K562 (cell line): ENCODE measurements around the gene CHCHD6. TPM values are rescaled to one million over a fixed set of nuclear protein-coding genes. Genes with fewer than 3 reads are reported as not detected.

Experiments
- ATAC-seq: fragments of 200-7000 bp; cut with Tn5 transposase; 3 replicates; pipeline ENCODE4 v1.9.1; 2020; ENCODE audit warnings: moderate library complexity
- BruUV-seq: library from RNA; stranded (reverse); fragments of 400-500 nt; replicated peaks from 2 replicates; lab custom pipeline; 2021; lab: Mats Ljungman, UMichigan
- CTCF ChIA-PET: fragments of 300-600 bp; formaldehyde crosslinking; extraction: SDS; loops from one replicate; lab custom pipeline; 2021; ENCODE audit warnings: low intra/inter-chr PET ratio; lab: Yijun Ruan, JAX
- POLR2A ChIA-PET: fragments of 300-600, 350-650 bp; sonication (Branson Sonifier 250); formaldehyde crosslinking; extraction: SDS; loops from one replicate; lab custom pipeline; 2021; ENCODE audit warnings: antibody characterized with exemption, inconsistent platforms; lab: Yijun Ruan, JAX
- DNase-seq, 4 experiments: peaks; one replicate each; pipeline versions ENCODE4 v3.0.0 to v3.0.0-alpha.2; 2011 to 2018; ENCODE audit warnings: low spot score in 3 of 4, mixed read lengths in 3 of 4; ENCODE audit errors: extremely low read depth in 1 of 4
- FAIRE-seq: peaks from 2 replicates; lab custom pipeline; 2011; peaks lifted over from hg19 to GRCh38; lab: Jason Lieb, UNC
- H2AFZ ChIP-seq: 2 replicates; pipeline ENCODE4 v1.6.0; 2011; ENCODE audit warnings: low read depth, low read length, control low read depth, inconsistent platforms
- H3K27ac ChIP-seq: fragments of 200-600 bp; 3 replicates; pipeline ENCODE4 v1.8.0; 2011; ENCODE audit warnings: low read depth, mild to moderate bottlenecking, control low read depth, inconsistent platforms, low read length, moderate library complexity, mixed read lengths; ENCODE audit errors: extremely low read depth
- H3K27me3 ChIP-seq, 2 experiments: fragments of 300-600 bp in 1 of 2; 2 replicates in 1 of 2; 3 replicates in 1 of 2; pipeline versions ENCODE4 v1.6.0 to v1.8.0; 2011; ENCODE audit warnings: inconsistent platforms in 2 of 2, low read length in 2 of 2, mild to moderate bottlenecking in 1 of 2, mixed read lengths in 1 of 2, moderate library complexity in 1 of 2; ENCODE audit not compliant: control insufficient read depth in 2 of 2, insufficient read depth in 2 of 2
- H3K36me3 ChIP-seq: fragments of 300-600 bp; 3 replicates; pipeline ENCODE4 v1.8.0; 2011; ENCODE audit warnings: mild to moderate bottlenecking, low read length, inconsistent platforms; ENCODE audit not compliant: control insufficient read depth, insufficient read depth
- H3K4me1 ChIP-seq, 2 experiments: fragments of 200-600 bp in 1 of 2; replicated peaks in 1 of 2; 2 replicates in 1 of 2; 3 replicates in 1 of 2; pipeline versions ENCODE4 v1.5.1 to v1.8.0; 2011; ENCODE audit warnings: inconsistent platforms in 2 of 2, low read length in 2 of 2, mild to moderate bottlenecking in 1 of 2, mixed read lengths in 1 of 2, moderate library complexity in 1 of 2; ENCODE audit not compliant: control insufficient read depth in 2 of 2, insufficient read depth in 2 of 2
- H3K4me2 ChIP-seq: 2 replicates; pipeline ENCODE4 v1.6.1; 2011; ENCODE audit warnings: low read length, control low read depth, inconsistent platforms, mixed read lengths; ENCODE audit not compliant: insufficient read depth
- H3K4me3 ChIP-seq: fragments of 200-600 bp; sonication (generic), shearing (Covaris generic); 2 replicates; pipeline ENCODE4 v1.5.1; 2016; ENCODE audit warnings: control low read depth, inconsistent platforms
- H3K79me2 ChIP-seq: fragments of 200-600 bp; 3 replicates; pipeline ENCODE4 v1.8.0; 2011; ENCODE audit warnings: low read length, inconsistent platforms; ENCODE audit not compliant: control insufficient read depth, insufficient read depth
- H3K9ac ChIP-seq, 2 experiments: 2 replicates each; pipeline versions ENCODE4 v1.6.0 to v1.6.1; 2011; ENCODE audit warnings: low read depth in 2 of 2, low read length in 2 of 2, control low read depth in 1 of 2, inconsistent platforms in 1 of 2, mild to moderate bottlenecking in 1 of 2, mixed read lengths in 1 of 2; ENCODE audit not compliant: insufficient read depth in 1 of 2
- H3K9me1 ChIP-seq: one replicate; pipeline ENCODE4 v1.6.0; 2011; ENCODE audit warnings: inconsistent platforms, mild to moderate bottlenecking, low read length, moderate library complexity; ENCODE audit not compliant: control insufficient read depth, insufficient read depth
- H3K9me3 ChIP-seq: replicated peaks from 2 replicates; pipeline ENCODE4 v1.5.1; 2011; ENCODE audit warnings: low read depth, low read length, inconsistent platforms; ENCODE audit not compliant: control insufficient read depth, insufficient read depth
- H4K20me1 ChIP-seq: replicated peaks from 2 replicates; pipeline ENCODE4 v1.6.1; 2011; ENCODE audit warnings: low read length, inconsistent platforms, mixed read lengths; ENCODE audit not compliant: control insufficient read depth, insufficient read depth
- CBFA2T3 ChIP-seq: fragments of 450-650 bp; IDR thresholded peaks from 2 replicates; pipeline ENCODE4 v1.6.1; 2017
- EWSR1 ChIP-seq: fragments of 450-650 bp; IDR thresholded peaks from 2 replicates; pipeline ENCODE4 v1.6.1; 2018; ENCODE audit warnings: borderline replicate concordance, mild to moderate bottlenecking, low read depth, moderate library complexity; ENCODE audit not compliant: partially characterized antibody
- FOXK2 ChIP-seq, 2 experiments: fragments of 450-650 bp; IDR thresholded peaks in 1 of 2; conservative IDR thresholded peaks in 1 of 2; 2 replicates each; pipeline ENCODE4 v1.6.1; 2016; ENCODE audit warnings: low read depth in 2 of 2, mild to moderate bottlenecking in 1 of 2
- PHTF2 ChIP-seq: fragments of 250-450 bp; sonication (Bioruptor Pico); IDR thresholded peaks from 2 replicates; pipeline ENCODE4 v1.5.0; 2021; ENCODE audit warnings: mild to moderate bottlenecking
- ZFP36 ChIP-seq: fragments of 150-350 bp; IDR thresholded peaks from 2 replicates; pipeline ENCODE4 v1.6.1; 2018; ENCODE audit warnings: low read length, low read depth; ENCODE audit not compliant: partially characterized antibody
- WGBS: fragments of 100-300 bp; shearing (Covaris generic); methylation state at CpG from one replicate; pipeline ENCODE4 v1.1.6; 2016; ENCODE audit warnings: low coverage, mixed read lengths; ENCODE audit not compliant: insufficient coverage; ENCODE audit errors: missing lambda C conversion rate; 5-methylcytosine and 5-hydroxymethylcytosine counted together
- in situ Hi-C: fragments of 300-500 bp; cut with MboI; formaldehyde crosslinking; loops from 4 replicates; pipeline ENCODE4 v1.15.0; 2018; ENCODE audit warnings: inconsistent platforms, mixed read lengths
- intact Hi-C: fragments of 100-400 bp; cut with micrococcal nuclease; formaldehyde crosslinking; loops from 2 replicates; pipeline ENCODE4 v1.14.2; 2022
- polyA plus RNA-seq, 8 experiments: library from polyadenylated mRNA; depleted of rRNA in 4 of 8; stranded (reverse) in 5 of 8; unstranded in 3 of 8; fragments of >200 nt; fragmentation: Nextera tagmentation in 2 of 8; fragmentation: Illumina TruSeq in 1 of 8; extraction: Ambion mirVana in 2 of 8; extraction: Trizol in 1 of 8; gene quantifications; 2 replicates each; pipeline versions ENCODE4 v1.2.1 to v1.2.3, GENCODE V29; 2011 to 2014; ENCODE audit warnings: inconsistent platforms in 1 of 8, missing spikeins in 1 of 8
- total RNA-seq, 7 experiments: library from RNA; depleted of rRNA in 6 of 7; stranded (reverse); fragments of >200 nt in 6 of 7; fragmentation: Illumina TruSeq in 2 of 7; extraction: Trizol in 2 of 7; gene quantifications; 2 replicates each; pipeline versions ENCODE4 v1.2.1 to v1.2.3, GENCODE V29; 2011 to 2021; ENCODE audit warnings: low replicate concordance in 1 of 7
- TF ChIP-seq, protein P1 (sequence below): fragments of 450-650 bp; IDR thresholded peaks from 2 replicates; pipeline ENCODE4 v1.6.1; 2016; ENCODE audit warnings: low read depth
- TF ChIP-seq, protein P2 (sequence below): fragments of 450-650 bp; formaldehyde crosslinking; IDR thresholded peaks from 2 replicates; pipeline ENCODE4 v1.4.0; 2022; ENCODE audit warnings: missing genetic modification characterization

CHCHD6 gene
- total and polyA plus RNA-seq, 9 of the 15 experiments (the other 6 are each of a cell fraction or from before 2014, with no cell fraction given): 4.6 to 18.6 (median 10.9) TPM

DNA sequence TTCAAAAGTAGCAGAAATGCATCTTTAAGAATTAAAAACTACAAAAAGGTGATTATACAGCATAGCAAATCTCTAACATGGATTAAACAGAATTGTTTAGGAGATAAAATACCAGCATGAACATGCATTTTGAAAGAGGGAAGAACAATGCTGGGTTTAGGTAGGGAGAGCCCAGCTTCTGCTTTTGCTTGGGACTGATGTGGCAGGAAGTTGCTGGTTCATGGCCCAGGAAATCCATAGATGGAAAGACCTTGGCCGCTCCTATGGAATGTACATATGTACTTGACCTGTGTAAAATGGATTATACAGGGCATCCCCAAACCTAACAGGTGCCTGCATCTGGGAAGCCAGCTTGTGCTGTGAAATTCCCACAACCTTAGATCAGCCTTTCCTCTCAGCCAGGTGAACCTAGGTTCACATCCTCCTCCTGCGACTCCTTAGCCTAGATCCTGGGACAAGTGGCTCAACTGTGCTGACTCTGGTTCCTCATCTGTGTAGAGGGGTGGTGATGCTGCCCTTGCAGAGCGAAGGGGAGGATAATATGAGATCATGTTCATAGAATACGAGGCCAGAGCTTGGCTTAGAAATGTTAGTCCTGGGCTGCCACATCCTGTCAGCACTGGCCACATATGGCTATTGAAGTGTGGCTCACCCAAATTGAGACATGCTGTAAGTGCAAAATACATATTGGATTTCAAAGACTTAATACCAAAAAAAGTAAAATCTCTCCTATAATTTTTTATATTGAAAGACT, 231.9 kb downstream of the CHCHD6 start:
- TF ChIP-seq CBFA2T3 (no peak), ZFP36 (no peak), FOXK2 (conservative IDR thresholded peaks at IDR 0.05 in 1 of 2, IDR thresholded peaks at IDR 0.05 in 1 of 2; ENCODE audit: low read depth in 2 of 2) (no peak), PHTF2 (no peak), EWSR1 (no peak)
- TF ChIP-seq, protein P1, sequence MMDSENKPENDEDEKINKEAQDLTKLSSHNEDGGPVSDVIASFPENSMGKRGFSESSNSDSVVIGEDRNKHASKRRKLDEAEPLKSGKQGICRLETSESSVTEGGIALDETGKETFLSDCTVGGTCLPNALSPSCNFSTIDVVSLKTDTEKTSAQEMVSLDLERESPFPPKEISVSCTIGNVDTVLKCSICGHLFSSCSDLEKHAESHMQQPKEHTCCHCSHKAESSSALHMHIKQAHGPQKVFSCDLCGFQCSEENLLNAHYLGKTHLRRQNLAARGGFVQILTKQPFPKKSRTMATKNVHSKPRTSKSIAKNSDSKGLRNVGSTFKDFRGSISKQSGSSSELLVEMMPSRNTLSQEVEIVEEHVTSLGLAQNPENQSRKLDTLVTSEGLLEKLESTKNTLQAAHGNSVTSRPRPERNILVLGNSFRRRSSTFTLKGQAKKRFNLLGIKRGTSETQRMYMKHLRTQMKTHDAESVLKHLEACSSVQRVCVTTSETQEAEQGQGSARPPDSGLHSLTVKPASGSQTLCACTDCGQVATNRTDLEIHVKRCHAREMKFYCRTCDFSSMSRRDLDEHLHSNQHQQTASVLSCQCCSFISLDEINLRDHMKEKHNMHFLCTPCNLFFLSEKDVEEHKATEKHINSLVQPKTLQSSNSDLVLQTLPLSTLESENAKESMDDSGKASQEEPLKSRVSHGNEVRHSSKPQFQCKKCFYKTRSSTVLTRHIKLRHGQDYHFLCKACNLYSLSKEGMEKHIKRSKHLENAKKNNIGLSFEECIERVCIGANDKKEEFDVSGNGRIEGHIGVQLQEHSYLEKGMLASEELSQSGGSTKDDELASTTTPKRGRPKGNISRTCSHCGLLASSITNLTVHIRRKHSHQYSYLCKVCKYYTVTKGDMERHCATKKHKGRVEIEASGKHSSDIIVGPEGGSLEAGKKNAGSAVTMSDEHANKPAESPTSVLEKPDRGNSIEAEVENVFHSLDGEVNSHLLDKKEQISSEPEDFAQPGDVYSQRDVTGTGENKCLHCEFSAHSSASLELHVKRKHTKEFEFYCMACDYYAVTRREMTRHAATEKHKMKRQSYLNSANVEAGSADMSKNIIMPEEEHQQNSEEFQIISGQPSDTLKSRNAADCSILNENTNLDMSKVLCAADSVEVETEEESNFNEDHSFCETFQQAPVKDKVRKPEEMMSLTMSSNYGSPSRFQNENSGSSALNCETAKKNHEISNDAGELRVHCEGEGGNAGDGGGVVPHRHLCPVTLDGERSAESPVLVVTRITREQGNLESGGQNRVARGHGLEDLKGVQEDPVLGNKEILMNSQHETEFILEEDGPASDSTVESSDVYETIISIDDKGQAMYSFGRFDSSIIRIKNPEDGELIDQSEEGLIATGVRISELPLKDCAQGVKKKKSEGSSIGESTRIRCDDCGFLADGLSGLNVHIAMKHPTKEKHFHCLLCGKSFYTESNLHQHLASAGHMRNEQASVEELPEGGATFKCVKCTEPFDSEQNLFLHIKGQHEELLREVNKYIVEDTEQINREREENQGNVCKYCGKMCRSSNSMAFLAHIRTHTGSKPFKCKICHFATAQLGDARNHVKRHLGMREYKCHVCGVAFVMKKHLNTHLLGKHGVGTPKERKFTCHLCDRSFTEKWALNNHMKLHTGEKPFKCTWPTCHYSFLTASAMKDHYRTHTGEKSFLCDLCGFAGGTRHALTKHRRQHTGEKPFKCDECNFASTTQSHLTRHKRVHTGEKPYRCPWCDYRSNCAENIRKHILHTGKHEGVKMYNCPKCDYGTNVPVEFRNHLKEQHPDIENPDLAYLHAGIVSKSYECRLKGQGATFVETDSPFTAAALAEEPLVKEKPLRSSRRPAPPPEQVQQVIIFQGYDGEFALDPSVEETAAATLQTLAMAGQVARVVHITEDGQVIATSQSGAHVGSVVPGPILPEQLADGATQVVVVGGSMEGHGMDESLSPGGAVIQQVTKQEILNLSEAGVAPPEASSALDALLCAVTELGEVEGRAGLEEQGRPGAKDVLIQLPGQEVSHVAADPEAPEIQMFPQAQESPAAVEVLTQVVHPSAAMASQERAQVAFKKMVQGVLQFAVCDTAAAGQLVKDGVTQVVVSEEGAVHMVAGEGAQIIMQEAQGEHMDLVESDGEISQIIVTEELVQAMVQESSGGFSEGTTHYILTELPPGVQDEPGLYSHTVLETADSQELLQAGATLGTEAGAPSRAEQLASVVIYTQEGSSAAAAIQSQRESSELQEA: no peak
- TF ChIP-seq, protein P2, sequence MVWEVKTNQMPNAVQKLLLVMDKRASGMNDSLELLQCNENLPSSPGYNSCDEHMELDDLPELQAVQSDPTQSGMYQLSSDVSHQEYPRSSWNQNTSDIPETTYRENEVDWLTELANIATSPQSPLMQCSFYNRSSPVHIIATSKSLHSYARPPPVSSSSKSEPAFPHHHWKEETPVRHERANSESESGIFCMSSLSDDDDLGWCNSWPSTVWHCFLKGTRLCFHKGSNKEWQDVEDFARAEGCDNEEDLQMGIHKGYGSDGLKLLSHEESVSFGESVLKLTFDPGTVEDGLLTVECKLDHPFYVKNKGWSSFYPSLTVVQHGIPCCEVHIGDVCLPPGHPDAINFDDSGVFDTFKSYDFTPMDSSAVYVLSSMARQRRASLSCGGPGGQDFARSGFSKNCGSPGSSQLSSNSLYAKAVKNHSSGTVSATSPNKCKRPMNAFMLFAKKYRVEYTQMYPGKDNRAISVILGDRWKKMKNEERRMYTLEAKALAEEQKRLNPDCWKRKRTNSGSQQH (CRISPR knock-in tag): no peak
- ATAC-seq (no peak), DNase-seq (no peak), FAIRE-seq (no peak)
- H3K4me3 ChIP-seq: no peak overlapping the region
- no peaks in the 10 kb centered on the region for H3K9me3 ChIP-seq
- ChIA-PET CTCF (no interaction called here), POLR2A (interaction anchor here (0.8 to 1.7 kb wide), 3 partner anchors 12 to 90 kb away, joined by 3 to 4 read pairs (median 4); no protein-coding TSS in a partner anchor)
- no peaks in the 10 kb centered on the region for H3K36me3 ChIP-seq
- no peaks in the 10 kb centered on the region for H3K27me3 ChIP-seq
- no peak overlapping the region for H3K27ac ChIP-seq
- 78% methylated on average over 4 of the region's 4 CpGs for WGBS
- H2AFZ ChIP-seq: no peak overlapping the region
- no peak overlapping the region for H3K9ac ChIP-seq
- H3K4me1 ChIP-seq: peaks cover 9 to 13% of the 10 kb centered on the region in 2 experiments; a peak in 4 of 5 replicates
- no peaks in the 10 kb centered on the region for H3K9me1 ChIP-seq
- in situ Hi-C loops: no loop called here
- no TSS peak for BruUV-seq
- H4K20me1 ChIP-seq: no peaks in the 10 kb centered on the region
- H3K4me2 ChIP-seq: no peak overlapping the region
- no peaks in the 10 kb centered on the region for H3K79me2 ChIP-seq
- intact Hi-C loops: no loop called here
